ENCODE measurements around the gene CACNB2.

- no peak for TF ChIP-seq EZH2phosphoT487 (IDR thresholded peaks at IDR 0.05; ENCODE audit: low read depth)
- no peak for TF ChIP-seq CTCF (IDR thresholded peaks at IDR 0.05; ENCODE audit: low read depth, low read length)
Observed at GRCh38 chr10:18144928-18145327, 4.7 kb downstream of the CACNB2 start.
